HL-60 (cell line): ENCODE measurements around the gene ZFYVE28.
"Not testable (repeated sequence)": the region's sequence is repeated elsewhere in the genome, so short reads cannot be mapped to it uniquely, and the experiment has no call there.

ENCODE experiments used
- DNase-seq, 2 experiments: peaks; one replicate each; pipeline ENCODE4 v3.0.0-alpha.2; 2010 to 2020; ENCODE audit warnings: low read depth in 1 of 2, low spot score in 1 of 2
- H3K27ac ChIP-seq: fragments of 250-450 bp; sonication (Bioruptor Pico); replicated peaks from 2 replicates; pipeline ENCODE4 v1.5.1; 2020; ENCODE audit warnings: mild to moderate bottlenecking, moderate library complexity
- H3K27me3 ChIP-seq: fragments of 250-450 bp; sonication (Bioruptor Pico); 2 replicates; pipeline ENCODE4 v1.5.1; 2021; ENCODE audit warnings: mild to moderate bottlenecking, moderate library complexity; ENCODE audit not compliant: insufficient read depth, poor library complexity, severe bottlenecking
- H3K4me3 ChIP-seq: replicated peaks from 2 replicates; pipeline ENCODE4 v1.5.1; 2011; ENCODE audit warnings: mild to moderate bottlenecking, control low read depth, low read length; ENCODE audit not compliant: insufficient read depth
- CTCF ChIP-seq: IDR thresholded peaks from one replicate; pipeline ENCODE4 v1.5.1; 2011; ENCODE audit warnings: low read length, control low read depth, inconsistent platforms; ENCODE audit not compliant: insufficient read depth
- GABPA ChIP-seq: IDR thresholded peaks from 2 replicates; pipeline ENCODE4 v1.6.1; 2012; ENCODE audit warnings: low read depth
- POLR2AphosphoS5 ChIP-seq: IDR thresholded peaks from 2 replicates; pipeline ENCODE4 v1.6.1; 2012; ENCODE audit warnings: low read depth
- REST ChIP-seq: IDR thresholded peaks from 2 replicates; pipeline ENCODE4 v1.6.1; 2012; ENCODE audit warnings: low read depth; ENCODE audit not compliant: insufficient replicate concordance
- SPI1 ChIP-seq: IDR thresholded peaks from 2 replicates; pipeline ENCODE4 v1.6.1; 2012; ENCODE audit warnings: low read depth, mild to moderate bottlenecking, borderline replicate concordance
- long read RNA-seq: library from polyadenylated mRNA; unstranded; transcript quantifications from one replicate; pipeline ENCODE4 v2.0.0, GENCODE V29; 2020

Gene ZFYVE28
- long read RNA-seq, partial matches to known transcripts = 7 of 9 reads
- long read RNA-seq, other reads (novel, unspliced or antisense) = 2 of 9 reads

DNA sequence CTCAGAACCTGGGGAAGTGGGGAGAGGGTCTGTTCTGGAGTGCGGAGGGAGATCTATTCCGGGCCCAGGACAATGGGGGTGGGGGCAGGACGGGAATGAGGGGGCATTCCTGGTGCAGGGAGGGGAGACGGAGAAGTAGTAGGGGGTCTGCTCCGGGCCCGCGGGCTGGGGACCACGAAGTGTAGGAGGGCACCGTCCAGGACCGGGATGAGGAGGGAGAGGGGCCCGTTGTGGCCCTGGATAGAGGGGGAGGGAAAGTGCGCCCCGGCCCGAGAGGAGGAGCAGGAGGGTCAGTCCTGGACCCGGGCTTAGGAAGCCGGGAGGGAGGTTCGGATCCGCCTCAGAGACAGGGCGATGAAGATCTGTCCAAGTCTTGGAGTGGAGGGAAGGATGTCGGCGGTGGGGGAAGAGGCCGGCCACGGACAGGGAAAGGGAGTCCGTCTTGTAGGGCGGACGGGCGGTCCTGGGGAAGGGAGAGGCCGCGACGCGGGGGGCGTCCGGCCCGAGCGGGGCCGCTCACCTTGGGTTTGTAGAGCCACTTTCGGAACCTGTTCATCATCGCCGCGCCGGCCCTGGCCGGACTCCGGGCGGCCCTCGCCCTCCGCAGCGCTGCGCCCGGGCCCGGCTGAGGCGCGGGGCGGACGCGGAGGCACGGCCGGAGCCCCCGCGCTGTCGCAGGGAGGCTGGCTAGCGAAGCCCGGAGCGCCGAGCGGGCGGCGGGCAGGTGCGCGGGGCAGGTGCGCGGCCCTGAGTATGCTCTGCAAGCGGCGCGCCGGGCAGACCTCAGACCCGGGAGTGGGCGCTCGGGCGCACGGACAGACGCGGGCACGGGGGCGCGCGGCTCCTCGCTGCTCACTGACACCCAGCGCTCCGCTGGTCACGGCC, at the start of gene ZFYVE28:
Gene ZFYVE28, minus strand, starts transcription at position 881 of the 885 bp plus-strand sequence. Its CDS starts 322 bp downstream, at position 559.
- TF ChIP-seq SPI1 (no peak), REST (no peak)
- Histone ChIP-seq H3K27me3 (peaks cover 29% of the 10 kb centered on the region), H3K4me3 (peak within 1 kb of the TSS; percentile 52), H3K27ac (no peak within 1 kb of the TSS)
- DNase-seq = no peak

- not testable (repeated sequence) for H3K27ac ChIP-seq, H3K27me3 ChIP-seq, DNase-seq, H3K4me3 ChIP-seq
These were observed 47.1 kb upstream of the ZFYVE28 start for GRCh38 chr4:2465544-2465943.

- no peaks in the 10 kb centered on the region for H3K27me3 ChIP-seq
- H3K4me3 ChIP-seq = no peak overlapping the region
- TF ChIP-seq SPI1 (no peak), REST (no peak), POLR2AphosphoS5 (no peak), CTCF (no peak), GABPA (no peak)
- no peak overlapping the region for H3K27ac ChIP-seq
- no peak for DNase-seq
These were observed 46.6 kb upstream of the ZFYVE28 start for GRCh38 chr4:2465032-2465431.

GRCh38 chr4:2462992-2463762, 44.7 kb upstream of the ZFYVE28 start:
- no peak for DNase-seq
- Histone ChIP-seq H3K4me3 (peak overlapping the region; percentile 17; the same call in 1 of the 2 replicates), H3K27ac (no peak overlapping the region), H3K27me3 (no peaks in the 10 kb centered on the region)
- TF ChIP-seq POLR2AphosphoS5 (no peak), SPI1 (no peak), REST (no peak), GABPA (no peak), CTCF (no peak)
